ENCODE measurements around the gene PDCD2L. TPM values are rescaled to one million over a fixed set of nuclear protein-coding genes. Genes with fewer than 3 reads are reported as not detected.

PDCD2L gene
- total and polyA plus RNA-seq, 9 of the 15 experiments (the other 6 are each of a cell fraction or from before 2014, with no cell fraction given), result 12.1 to 68.5 (median 56.3) TPM

DNA sequence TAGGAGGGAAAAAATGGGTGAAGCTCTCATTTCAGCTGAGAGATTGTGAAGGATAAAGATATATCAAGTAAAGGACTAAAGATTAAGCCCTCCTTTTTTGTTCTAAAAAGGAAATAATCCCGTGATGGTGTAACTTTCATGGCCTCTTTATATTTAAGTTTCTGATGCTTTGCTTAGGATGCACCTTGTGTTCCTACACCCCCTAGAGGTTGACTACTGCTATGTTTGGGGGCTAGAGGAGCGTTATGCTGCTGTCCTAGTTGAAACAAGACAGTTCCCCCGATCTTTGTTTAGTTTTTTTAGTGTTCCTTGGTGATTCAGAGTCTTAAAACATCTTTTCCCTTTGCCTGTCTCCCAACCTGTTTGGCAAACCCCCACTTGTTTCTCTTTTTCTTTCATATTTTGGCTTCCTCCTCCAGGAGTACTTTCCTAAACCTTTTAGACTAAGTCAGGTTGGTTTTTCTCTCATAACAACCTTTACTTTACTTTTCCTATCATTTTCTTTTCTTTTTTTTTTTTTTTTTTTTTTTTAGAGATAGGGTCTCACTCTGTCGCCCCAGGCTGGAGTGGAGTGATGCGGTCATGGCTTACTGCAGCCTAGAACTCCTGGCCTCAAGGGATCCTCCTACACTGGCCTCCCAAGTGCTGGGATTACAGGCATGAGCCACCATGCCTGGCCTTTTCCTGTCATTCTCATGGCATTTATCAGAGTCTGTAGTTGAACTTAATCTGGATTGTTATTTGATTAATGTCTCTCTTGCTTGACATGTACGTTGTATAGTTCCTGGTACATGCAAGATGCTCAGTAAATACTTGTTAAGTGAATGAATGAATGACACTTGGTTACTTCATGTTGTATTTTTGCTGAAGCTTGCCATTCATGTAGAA lies 26.8 kb downstream of the PDCD2L start (continued):
- TF ChIP-seq, protein P1, sequence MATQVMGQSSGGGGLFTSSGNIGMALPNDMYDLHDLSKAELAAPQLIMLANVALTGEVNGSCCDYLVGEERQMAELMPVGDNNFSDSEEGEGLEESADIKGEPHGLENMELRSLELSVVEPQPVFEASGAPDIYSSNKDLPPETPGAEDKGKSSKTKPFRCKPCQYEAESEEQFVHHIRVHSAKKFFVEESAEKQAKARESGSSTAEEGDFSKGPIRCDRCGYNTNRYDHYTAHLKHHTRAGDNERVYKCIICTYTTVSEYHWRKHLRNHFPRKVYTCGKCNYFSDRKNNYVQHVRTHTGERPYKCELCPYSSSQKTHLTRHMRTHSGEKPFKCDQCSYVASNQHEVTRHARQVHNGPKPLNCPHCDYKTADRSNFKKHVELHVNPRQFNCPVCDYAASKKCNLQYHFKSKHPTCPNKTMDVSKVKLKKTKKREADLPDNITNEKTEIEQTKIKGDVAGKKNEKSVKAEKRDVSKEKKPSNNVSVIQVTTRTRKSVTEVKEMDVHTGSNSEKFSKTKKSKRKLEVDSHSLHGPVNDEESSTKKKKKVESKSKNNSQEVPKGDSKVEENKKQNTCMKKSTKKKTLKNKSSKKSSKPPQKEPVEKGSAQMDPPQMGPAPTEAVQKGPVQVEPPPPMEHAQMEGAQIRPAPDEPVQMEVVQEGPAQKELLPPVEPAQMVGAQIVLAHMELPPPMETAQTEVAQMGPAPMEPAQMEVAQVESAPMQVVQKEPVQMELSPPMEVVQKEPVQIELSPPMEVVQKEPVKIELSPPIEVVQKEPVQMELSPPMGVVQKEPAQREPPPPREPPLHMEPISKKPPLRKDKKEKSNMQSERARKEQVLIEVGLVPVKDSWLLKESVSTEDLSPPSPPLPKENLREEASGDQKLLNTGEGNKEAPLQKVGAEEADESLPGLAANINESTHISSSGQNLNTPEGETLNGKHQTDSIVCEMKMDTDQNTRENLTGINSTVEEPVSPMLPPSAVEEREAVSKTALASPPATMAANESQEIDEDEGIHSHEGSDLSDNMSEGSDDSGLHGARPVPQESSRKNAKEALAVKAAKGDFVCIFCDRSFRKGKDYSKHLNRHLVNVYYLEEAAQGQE (IDR thresholded peaks at IDR 0.05; ENCODE audit: borderline replicate concordance), result 0 out of 2 replicates have a peak, but pooled peaks have one; percentile 11
- TF ChIP-seq, protein P1 (CRISPR knock-in tag; IDR thresholded peaks at IDR 0.05; ENCODE audit: low read depth), result no peak
- TF ChIP-seq SMAD1 (IDR thresholded peaks at IDR 0.05; ENCODE audit: low read depth, low read length, partially characterized antibody) (no peak), SP1 (CRISPR knock-in tag; IDR thresholded peaks at IDR 0.05) (0 out of 2 replicates have a peak, but pooled peaks have one; percentile 14), ZNF644 (tag; IDR thresholded peaks at IDR 0.05; ENCODE audit: low read depth) (no peak), ZNF324 (CRISPR knock-in tag; IDR thresholded peaks at IDR 0.05) (no peak), HDAC1 (IDR thresholded peaks at IDR 0.05) (no peak), SNRNP70 (optimal IDR thresholded peaks at IDR 0.05; ENCODE audit: low read depth, low read length) (no peak), MAZ (CRISPR knock-in tag; conservative IDR thresholded peaks at IDR 0.05 in 1 of 2, IDR thresholded peaks at IDR 0.05 in 1 of 2) (peak in 1 of 2 experiments; percentile 83; a peak in 2 of 4 replicates), HOXB6 (CRISPR knock-in tag; IDR thresholded peaks at IDR 0.05; ENCODE audit: borderline replicate concordance) (no peak)
- TF ChIP-seq, protein P2, sequence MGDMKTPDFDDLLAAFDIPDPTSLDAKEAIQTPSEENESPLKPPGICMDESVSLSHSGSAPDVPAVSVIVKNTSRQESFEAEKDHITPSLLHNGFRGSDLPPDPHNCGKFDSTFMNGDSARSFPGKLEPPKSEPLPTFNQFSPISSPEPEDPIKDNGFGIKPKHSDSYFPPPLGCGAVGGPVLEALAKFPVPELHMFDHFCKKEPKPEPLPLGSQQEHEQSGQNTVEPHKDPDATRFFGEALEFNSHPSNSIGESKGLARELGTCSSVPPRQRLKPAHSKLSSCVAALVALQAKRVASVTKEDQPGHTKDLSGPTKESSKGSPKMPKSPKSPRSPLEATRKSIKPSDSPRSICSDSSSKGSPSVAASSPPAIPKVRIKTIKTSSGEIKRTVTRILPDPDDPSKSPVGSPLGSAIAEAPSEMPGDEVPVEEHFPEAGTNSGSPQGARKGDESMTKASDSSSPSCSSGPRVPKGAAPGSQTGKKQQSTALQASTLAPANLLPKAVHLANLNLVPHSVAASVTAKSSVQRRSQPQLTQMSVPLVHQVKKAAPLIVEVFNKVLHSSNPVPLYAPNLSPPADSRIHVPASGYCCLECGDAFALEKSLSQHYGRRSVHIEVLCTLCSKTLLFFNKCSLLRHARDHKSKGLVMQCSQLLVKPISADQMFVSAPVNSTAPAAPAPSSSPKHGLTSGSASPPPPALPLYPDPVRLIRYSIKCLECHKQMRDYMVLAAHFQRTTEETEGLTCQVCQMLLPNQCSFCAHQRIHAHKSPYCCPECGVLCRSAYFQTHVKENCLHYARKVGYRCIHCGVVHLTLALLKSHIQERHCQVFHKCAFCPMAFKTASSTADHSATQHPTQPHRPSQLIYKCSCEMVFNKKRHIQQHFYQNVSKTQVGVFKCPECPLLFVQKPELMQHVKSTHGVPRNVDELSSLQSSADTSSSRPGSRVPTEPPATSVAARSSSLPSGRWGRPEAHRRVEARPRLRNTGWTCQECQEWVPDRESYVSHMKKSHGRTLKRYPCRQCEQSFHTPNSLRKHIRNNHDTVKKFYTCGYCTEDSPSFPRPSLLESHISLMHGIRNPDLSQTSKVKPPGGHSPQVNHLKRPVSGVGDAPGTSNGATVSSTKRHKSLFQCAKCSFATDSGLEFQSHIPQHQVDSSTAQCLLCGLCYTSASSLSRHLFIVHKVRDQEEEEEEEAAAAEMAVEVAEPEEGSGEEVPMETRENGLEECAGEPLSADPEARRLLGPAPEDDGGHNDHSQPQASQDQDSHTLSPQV (IDR thresholded peaks at IDR 0.05), result 0 out of 2 replicates have a peak, but pooled peaks have one; percentile 34
- TF ChIP-seq, protein P3, sequence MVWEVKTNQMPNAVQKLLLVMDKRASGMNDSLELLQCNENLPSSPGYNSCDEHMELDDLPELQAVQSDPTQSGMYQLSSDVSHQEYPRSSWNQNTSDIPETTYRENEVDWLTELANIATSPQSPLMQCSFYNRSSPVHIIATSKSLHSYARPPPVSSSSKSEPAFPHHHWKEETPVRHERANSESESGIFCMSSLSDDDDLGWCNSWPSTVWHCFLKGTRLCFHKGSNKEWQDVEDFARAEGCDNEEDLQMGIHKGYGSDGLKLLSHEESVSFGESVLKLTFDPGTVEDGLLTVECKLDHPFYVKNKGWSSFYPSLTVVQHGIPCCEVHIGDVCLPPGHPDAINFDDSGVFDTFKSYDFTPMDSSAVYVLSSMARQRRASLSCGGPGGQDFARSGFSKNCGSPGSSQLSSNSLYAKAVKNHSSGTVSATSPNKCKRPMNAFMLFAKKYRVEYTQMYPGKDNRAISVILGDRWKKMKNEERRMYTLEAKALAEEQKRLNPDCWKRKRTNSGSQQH (CRISPR knock-in tag; IDR thresholded peaks at IDR 0.05), result no peak

Data from K562 (cell line).